Right ventricle myocardium inferior (tissue), 1 donor: ENCODE results near the gene PEAR1. TPM values are rescaled to one million over a fixed set of nuclear protein-coding genes. Genes with fewer than 3 reads are reported as not detected.

Source experiments
- ATAC-seq: fragments of 200-7000 bp; cut with Tn5 transposase; one replicate; pipeline ENCODE4 v1.9.1; 2020; ENCODE audit warnings: mild to moderate bottlenecking, moderate library complexity
- DNase-seq: peaks from one replicate; pipeline ENCODE4 v3.0.0; 2021; ENCODE audit errors: missing footprints
- intact Hi-C: fragments of 100-400 bp; cut with DNase I; formaldehyde crosslinking; loops from one replicate; pipeline ENCODE4 v1.11.0; 2022
- total RNA-seq: library from RNA; stranded (reverse); fragmentation: NEBNext Ultra II Directional; extraction: Animal tissue kit (Norgen Biotek cat#: 25700); gene quantifications from one replicate; pipeline ENCODE4 v1.2.1, GENCODE V29; 2021
- donor health status: DM: no; HTN: yes; CAD: no; lungs with severe emphysema.

PEAR1 gene
- total RNA-seq, 1 donor from 2014 or later: 8.1 TPM

DNA sequence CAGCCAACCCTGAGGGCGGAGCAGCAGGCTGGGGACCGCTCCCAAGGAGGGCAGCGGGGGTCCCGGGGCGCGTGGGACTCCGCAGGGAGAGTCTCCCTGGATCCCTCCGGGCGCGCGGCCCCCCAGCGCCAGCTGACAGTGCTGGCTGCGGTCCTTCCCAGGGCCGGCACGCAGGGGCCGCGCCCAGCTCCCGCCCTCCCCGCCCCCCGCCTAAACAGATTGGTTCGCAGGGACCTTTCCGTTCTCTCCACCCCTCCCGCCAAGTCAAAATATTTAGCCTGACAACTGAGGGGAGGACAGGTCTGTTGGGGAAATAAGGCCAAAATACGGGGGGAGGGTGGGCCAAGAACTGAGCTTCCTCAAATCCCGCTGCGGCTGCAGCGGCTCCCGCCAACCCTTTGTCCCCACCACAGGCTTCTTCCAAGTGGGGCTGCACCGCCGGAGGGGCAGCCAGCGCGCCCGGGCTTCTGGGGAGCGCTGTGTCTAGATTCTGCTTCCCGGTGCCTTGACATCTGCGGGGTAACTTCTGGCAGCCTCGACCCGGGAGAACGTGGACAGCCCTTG, 34.5 kb upstream of the PEAR1 start, which contains the start of gene INSRR:
TSS of gene INSRR (minus strand) at position 159 of the 564 bp plus-strand sequence. CDS start 496 bp downstream, outside the sequence.
- ATAC-seq (peak; percentile 43), DNase-seq (no peak)
- intact Hi-C loops: no loop called here

DNA sequence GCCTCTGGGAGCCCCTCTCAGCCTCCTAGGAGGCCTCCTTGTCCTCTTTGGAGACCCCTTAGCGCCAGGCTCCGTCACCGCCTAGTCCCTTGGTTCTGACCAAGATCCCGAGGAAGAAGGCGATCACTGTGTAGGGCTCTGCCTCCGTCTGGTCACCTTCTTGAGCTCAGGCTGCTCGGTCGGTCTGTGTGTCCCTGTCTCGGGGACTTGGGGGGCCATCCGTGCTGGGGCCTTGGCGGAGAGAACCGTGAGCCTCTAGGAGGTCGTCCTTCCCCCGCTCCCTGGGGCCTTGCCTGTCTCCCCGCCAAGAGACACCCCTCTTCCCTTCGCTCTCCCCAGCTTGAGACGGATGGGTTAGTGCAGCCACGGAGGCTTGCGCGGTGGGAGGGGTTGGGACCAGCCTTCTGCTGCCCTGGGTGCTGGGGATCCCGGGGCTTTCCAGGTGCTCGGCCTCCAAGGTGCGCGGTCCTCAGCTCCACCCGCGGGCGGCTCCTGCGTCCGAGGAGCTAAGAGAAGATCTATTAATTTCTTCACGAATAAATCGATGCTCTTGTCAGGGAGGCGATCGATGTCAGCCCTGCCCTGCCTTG, 33.9 kb upstream of the PEAR1 start:
- ATAC-seq: peak; percentile 40
- DNase-seq: peak; percentile 69
- intact Hi-C loops: loop anchor here (1.0 to 2.0 kb wide), 2 partner anchors 20 to 63 kb away; no protein-coding TSS in a partner anchor

DNA sequence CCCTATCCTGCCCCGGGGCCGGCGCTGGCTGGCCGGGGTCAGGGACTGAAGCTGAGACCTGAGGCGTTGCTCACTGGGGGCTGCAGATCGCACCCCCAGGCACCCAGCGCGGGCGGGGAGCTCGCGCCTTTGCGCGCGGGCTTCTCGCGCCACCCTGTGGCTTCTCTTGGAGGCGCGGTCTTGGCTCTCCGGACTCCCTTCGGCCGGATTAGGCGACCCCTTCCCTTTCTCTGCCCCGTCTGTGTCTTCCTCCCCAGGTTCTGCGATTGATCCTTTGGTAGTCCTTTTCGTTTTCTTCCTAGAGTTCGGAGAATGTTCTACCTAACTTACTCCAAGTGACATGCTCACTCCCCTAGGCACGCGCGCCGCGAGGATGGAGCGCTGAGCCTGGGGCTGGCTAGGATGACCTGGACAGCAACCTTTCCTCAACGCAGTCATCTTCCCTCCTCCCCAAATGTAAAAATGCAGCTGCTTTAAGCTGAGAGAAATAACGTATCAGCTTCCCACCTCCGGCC, 33.3 kb upstream of the PEAR1 start:
- ATAC-seq: peak; percentile 76
- intact Hi-C loops: loop anchor here (1.0 to 2.0 kb wide), 2 partner anchors 21 to 63 kb away; no protein-coding TSS in a partner anchor

DNA sequence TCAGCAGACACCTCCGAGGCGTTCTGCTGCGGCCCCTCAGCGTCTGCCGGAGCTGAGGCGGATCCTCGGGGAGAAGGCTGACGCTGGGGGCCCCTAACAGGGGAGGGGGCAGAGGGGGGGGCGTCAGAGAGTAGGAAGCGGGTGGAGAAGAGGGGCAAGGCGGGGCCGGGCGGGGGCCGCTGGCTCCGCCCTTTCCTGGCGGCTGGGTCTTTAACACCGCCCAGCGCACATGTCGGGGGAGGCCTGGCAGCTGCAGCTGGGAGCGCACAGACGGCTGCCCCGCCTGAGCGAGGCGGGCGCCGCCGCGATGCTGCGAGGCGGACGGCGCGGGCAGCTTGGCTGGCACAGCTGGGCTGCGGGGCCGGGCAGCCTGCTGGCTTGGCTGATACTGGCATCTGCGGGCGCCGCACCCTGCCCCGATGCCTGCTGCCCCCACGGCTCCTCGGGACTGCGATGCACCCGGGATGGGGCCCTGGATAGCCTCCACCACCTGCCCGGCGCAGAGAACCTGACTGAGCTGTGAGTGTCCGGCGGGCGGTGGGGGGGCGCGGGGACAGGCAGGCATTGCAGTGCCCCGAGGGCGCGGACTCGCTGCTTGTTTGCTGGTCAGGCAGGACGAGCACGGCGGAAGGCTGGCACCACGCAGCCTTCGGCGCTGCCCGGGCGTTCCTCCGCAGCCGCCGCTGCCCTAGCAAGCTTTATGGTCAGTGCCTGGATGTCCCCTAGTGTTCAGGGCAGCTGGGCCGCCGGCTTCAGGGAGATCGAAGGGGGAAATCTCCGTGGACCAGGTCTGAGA, 32.7 kb upstream of the PEAR1 start, which contains the start of gene NTRK1:
TSS of gene NTRK1 (plus strand) at position 238 of the 796 bp plus-strand sequence. CDS start at position 308, 70 bp downstream.
- DNase-seq (peak; percentile 65), ATAC-seq (peak; percentile 51)
- intact Hi-C loops: loop anchor here (1.0 to 2.0 kb wide), 2 partner anchors 22 to 64 kb away; no protein-coding TSS in a partner anchor

More for the DNA sequence above, 33.3 kb upstream of the PEAR1 start:
- DNase-seq: peak; percentile 61

DNA sequence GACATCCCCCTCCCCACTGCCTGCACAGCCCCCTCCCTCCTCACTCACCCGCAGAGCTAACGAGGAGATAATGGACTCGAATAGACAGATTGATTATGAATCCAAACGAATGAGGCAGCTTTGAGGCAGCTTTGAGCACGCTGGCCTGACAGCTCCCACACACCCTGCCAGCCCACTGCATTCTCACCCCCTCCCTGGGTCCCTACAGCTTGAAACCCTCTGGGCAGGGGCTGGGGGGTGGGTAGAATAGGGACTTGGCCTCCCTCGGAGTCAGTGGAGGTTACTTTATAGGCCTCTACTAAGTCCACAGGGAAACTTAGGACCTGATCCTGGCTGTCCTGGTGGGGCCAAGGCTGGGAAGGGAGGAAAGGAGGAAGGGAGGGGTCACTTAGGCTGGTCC, 30.9 kb upstream of the PEAR1 start:
- intact Hi-C loops: no loop called here
- ATAC-seq: no peak

DNA sequence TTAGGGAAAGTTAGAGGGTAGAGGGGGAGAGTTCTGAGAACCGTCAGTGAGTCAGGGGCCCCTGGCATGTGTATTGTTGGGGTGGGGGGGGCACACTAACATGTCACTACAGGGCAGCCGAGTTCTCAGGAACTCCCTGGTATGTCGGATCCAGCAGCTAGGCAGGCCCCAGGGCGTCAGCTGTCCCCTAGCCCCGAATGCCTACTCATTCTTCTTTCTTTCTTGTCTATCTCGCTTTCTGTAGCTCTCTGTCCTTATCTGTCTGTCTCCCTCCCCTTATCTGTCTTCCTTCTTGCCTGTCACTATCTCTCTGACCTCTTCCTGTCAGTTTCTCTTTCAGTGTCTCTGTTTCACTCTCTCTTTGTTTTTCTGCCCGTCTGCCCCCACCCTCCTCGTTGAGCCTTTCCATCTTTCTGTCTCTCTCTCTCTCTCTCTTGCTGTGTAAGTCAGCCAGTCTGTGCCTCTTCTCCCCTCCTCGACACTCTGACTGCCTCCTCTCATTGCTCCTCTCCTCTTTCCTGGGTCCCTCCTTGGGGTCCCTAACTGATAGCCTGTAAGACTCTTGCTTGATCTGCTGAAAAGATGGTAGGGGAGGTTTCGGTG, 30.4 kb upstream of the PEAR1 start:
- no peak for ATAC-seq
- intact Hi-C loops: no loop called here
- peak; percentile 15 for DNase-seq

More for the DNA sequence above, 30.9 kb upstream of the PEAR1 start:
- no peak for DNase-seq

DNA sequence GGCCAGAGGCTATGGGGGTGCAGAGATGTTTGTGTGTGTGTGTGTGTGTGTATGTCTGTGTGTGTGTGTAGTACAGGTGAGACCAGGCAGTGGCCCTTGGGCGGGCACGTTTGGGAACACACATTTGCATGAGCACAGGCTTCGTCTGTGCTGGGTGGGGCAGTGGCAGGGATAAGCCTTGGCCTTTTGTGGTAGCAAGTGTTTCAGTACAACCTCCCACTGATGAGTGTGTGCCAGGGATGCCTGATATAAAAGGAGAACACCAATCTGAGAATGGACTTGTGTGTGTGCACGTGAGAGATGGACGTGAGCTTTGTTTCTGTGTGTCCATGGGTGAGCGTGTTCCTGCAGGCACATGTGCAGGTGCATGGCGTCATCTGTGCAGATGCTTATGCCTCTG, 29.9 kb upstream of the PEAR1 start:
- DNase-seq (peak; percentile 32), ATAC-seq (no peak)
- intact Hi-C loops: no loop called here

DNA sequence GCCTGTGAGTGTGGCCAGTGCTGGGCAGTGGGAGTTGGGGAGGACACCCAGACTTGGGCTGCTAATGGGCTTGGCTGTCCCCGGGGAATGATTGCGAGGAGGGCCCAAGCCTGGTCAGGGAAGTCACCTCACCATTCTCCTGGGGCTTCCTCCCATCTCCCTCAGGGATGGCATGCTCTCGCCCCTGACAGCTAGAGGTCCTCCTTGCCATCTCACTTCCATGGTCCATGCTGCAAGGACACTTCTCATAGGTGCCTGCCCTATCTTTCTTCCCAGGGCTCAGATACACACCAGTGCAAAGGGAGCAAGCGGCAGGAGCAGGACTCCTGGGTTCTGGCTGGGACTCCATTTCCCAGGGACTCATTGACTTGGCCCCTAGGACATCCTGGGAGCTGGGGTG, 28.7 kb upstream of the PEAR1 start:
- DNase-seq (no peak), ATAC-seq (no peak)
- intact Hi-C loops: no loop called here

DNA sequence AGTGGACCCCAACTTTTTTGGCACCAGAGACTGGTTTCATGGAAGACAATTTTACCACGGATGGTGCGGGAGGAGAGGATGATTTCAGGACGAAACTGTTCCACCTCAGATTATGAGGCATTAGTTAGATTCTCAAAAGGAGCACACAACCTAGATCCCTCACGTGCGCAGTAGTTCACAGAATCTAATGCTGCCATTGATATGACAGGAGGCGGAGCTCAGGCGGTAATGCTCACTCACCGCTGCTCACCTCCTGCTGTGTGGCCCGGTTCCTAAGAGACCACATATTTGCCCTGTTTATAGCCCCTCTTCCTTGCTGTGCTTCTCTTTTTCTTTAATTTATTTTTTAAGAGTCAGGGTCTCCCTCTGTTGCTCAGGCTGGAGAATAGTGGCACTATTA, 28.3 kb upstream of the PEAR1 start:
- intact Hi-C loops: no loop called here
- DNase-seq: peak; percentile 11
- no peak for ATAC-seq

DNA sequence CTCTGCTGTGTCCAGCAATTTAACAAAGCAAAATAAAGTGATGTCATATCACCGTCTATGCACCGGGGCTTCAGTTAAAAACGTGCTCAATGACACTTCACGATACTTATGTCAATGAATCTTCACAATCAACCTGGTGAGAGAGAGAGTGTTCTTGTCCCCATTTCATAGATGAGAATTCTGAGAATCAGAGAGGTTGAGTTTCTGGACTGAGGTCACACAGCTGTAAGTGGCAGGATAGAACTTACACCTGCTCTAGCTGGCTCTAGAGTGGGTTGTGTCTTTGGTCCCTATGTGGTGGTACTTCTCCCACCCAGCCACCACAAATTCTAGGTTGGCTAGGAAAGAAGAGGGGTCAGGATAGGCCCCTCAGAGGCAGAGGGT, 27.7 kb upstream of the PEAR1 start:
- intact Hi-C loops: no loop called here
- ATAC-seq (no peak), DNase-seq (no peak)

DNA sequence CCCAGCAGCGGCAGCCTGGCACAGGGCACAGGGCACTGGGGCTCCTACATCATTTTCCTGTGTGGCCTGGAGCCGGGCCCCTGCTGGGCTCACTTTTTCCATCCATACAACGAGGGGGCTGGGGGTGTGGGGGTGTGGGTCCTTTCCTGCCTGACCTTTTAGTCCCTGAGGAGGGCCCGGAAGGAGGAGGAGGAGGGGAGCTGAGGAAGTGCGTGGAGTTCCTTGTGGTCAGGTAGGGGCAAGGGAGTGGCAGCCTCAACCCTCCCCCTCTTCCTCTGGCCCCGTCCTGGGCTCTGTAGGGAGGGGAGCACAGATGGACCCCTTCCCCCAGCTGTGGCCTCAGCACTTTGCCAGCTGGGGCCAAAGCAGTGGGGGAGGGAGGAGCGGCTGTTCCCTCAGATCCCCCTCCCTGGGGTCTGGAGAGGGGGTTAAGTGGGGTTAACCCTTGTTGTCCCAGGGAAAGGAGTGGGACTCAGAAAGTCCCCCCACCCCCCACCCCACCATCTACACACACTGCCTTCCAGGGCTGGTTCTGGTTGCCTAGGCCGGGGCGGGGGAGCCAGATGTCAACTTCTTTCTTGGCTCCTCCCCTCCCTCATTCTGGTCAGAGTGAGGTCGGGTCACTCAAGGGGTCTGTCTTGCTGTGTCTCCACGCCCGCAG, 27.1 kb upstream of the PEAR1 start:
- ATAC-seq: no peak
- intact Hi-C loops: no loop called here

DNA sequence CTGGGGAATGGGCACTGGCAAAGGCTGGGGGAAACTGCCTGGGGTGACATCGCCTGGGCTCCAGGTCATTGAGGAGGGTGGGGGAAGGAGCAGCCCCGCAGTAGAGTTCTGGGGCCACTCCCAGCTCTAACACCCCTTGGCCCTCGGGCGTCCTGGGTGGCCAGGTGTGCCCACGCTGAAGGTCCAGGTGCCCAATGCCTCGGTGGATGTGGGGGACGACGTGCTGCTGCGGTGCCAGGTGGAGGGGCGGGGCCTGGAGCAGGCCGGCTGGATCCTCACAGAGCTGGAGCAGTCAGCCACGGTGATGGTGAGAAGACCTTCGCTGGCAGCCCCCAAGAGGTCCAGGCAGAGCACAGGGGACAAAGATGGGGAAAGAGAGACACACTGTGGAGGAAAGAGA, 25.2 kb upstream of the PEAR1 start:
- DNase-seq (peak; percentile 57), ATAC-seq (no peak)
- intact Hi-C loops: no loop called here

More for the DNA sequence above, 27.1 kb upstream of the PEAR1 start:
- peak; percentile 34 for DNase-seq

DNA sequence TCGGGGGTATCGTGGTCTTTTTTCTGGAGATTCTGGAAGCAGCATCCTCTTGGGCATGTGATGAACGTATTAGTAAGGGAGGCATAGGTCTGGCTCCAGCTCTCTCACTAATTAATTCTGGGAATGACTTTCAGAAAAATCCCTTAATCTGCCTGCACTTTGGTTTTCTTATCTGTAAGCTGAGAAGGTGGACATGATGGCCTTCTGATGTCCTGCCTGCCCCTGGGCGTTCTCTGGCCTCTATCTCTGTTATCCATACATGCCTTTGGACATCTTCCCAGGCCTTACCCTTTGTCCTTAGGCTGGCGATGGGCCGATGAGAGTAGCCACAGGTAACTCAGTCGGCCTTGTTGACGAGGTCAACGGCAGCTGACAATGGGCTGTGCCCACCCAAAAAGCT, 24.1 kb upstream of the PEAR1 start:
- DNase-seq: no peak
- intact Hi-C loops: no loop called here
- ATAC-seq: no peak

DNA sequence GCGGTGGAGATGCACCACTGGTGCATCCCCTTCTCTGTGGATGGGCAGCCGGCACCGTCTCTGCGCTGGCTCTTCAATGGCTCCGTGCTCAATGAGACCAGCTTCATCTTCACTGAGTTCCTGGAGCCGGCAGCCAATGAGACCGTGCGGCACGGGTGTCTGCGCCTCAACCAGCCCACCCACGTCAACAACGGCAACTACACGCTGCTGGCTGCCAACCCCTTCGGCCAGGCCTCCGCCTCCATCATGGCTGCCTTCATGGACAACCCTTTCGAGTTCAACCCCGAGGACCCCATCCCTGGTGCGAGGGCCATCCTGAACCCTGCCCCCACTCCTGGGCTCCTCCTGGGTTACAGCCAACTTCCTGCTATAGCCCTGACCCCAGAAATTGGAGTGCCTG, 19.9 kb upstream of the PEAR1 start:
- DNase-seq (peak; percentile 18), ATAC-seq (no peak)
- intact Hi-C loops: no loop called here

DNA sequence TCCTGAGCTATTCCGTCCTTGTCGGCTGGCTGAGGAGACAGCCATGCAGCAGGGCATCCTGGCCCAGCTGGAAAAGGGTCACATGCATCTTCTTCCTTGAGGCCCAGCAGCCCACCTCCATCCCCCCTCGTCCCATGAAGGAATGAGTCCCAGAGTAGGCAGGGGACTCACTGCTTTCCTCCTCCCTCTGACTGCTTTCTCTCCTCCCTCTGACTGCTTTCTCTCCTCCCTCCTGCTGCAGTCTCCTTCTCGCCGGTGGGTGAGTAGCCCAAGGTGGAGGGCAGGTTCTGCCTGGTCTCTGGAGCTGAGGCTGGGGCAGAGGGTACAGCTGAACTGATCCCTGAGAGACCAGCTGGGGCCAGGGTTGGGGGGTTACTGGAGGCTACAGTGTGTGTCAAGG, 19.4 kb upstream of the PEAR1 start:
- peak; percentile 16 for DNase-seq
- intact Hi-C loops: no loop called here
- ATAC-seq: peak; percentile 11

DNA sequence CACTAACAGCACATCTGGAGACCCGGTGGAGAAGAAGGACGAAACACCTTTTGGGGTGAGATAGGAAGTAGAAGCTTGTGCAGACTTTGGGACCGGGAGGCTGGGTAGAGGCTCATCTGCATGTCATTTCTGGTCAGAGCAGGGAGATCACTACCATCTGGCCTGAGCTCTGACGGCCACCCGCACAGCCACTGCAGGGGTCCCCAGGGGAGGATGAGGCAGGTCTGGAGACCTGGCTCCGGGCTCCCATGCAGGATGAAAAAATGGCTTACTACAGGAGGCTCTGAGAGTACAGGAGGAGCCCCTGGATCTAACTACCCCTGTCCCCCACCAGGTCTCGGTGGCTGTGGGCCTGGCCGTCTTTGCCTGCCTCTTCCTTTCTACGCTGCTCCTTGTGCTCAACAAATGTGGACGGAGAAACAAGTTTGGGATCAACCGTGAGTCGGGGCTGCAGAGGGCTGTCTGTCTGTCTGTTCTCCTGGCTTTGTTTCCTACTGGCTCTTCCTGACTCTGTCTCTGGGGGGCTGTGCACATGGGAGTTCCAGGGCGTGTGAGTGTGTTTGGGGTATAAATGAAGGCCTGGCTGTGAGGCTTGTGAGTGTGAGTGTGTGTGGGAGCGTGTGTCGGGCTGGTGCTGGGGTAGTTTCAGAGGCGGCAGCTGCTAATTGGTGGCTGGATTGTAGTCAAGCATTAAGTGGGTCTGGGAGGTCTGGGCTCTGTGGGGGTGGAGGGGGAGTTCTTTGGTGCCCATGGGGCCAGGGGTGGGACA, 18.8 kb upstream of the PEAR1 start:
- DNase-seq: peak; percentile 65
- peak; percentile 14 for ATAC-seq
- intact Hi-C loops: no loop called here

DNA sequence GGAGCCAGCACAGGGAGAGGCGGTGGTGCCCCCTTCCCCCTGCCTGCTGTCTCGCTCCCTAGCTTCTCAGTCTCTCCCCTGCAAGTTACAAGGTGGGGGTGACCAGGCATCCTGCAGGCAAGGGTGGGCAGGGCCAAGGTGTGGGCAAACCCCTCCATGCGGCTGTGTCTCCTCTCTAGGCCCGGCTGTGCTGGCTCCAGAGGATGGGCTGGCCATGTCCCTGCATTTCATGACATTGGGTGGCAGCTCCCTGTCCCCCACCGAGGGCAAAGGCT, 18.2 kb upstream of the PEAR1 start:
- ATAC-seq (no peak), DNase-seq (peak; percentile 16)
- intact Hi-C loops: no loop called here

DNA sequence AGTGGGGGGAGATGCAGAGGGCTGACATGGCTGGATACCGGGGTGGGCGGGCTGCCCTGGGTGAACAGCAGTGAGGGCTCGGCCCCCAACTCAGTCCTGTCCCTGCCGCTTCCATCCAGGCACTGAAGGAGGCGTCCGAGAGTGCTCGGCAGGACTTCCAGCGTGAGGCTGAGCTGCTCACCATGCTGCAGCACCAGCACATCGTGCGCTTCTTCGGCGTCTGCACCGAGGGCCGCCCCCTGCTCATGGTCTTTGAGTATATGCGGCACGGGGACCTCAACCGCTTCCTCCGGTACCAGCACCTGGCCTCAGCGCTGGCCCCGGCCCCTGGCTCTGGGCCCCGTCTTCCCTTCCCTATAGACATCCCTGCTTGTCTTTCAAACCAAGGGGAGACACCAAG, 17.2 kb upstream of the PEAR1 start:
- intact Hi-C loops: no loop called here
- no peak for ATAC-seq
- DNase-seq: peak; percentile 59
